ENCODE results near the gene CENPN. TPM values are rescaled to one million over a fixed set of nuclear protein-coding genes. Genes with fewer than 3 reads are reported as not detected.

Gene CENPN
- total and polyA plus RNA-seq, 2 of the 13 experiments (the other 11 are each of a cell fraction or from before 2014, with no cell fraction given) = 29.7 to 129 TPM

DNA sequence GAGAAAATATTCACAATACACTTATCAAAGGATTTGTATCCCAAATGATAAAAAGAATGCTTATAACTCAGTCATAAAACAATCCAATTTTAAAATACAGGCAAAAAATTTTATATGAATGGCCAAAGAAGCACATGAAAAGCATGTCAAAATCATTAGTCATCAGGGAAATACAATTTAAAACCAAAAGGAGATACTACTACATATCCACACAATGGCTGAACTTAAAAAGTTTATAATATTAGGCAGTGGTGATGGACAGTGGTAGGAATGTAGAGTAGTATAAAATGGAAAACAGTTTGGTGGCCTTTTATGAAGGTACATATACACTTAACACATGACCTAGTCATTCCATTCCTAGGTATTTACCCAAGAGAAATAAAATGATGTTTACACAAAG is 12.6 kb upstream of the CENPN start (continued):
- TF ChIP-seq, protein P1, sequence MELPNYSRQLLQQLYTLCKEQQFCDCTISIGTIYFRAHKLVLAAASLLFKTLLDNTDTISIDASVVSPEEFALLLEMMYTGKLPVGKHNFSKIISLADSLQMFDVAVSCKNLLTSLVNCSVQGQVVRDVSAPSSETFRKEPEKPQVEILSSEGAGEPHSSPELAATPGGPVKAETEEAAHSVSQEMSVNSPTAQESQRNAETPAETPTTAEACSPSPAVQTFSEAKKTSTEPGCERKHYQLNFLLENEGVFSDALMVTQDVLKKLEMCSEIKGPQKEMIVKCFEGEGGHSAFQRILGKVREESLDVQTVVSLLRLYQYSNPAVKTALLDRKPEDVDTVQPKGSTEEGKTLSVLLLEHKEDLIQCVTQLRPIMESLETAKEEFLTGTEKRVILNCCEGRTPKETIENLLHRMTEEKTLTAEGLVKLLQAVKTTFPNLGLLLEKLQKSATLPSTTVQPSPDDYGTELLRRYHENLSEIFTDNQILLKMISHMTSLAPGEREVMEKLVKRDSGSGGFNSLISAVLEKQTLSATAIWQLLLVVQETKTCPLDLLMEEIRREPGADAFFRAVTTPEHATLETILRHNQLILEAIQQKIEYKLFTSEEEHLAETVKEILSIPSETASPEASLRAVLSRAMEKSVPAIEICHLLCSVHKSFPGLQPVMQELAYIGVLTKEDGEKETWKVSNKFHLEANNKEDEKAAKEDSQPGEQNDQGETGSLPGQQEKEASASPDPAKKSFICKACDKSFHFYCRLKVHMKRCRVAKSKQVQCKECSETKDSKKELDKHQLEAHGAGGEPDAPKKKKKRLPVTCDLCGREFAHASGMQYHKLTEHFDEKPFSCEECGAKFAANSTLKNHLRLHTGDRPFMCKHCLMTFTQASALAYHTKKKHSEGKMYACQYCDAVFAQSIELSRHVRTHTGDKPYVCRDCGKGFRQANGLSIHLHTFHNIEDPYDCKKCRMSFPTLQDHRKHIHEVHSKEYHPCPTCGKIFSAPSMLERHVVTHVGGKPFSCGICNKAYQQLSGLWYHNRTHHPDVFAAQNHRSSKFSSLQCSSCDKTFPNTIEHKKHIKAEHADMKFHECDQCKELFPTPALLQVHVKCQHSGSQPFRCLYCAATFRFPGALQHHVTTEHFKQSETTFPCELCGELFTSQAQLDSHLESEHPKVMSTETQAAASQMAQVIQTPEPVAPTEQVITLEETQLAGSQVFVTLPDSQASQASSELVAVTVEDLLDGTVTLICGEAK (IDR thresholded peaks at IDR 0.05) = no peak
- TF ChIP-seq, protein P1 (CRISPR knock-in tag; IDR thresholded peaks at IDR 0.05) = no peak
- no peak for TF ChIP-seq THYN1 (CRISPR knock-in tag; IDR thresholded peaks at IDR 0.05; ENCODE audit: borderline replicate concordance, low read depth)
- no peak for TF ChIP-seq PLRG1 (conservative IDR thresholded peaks at IDR 0.05)
- no peak for TF ChIP-seq MED13 (CRISPR knock-in tag; IDR thresholded peaks at IDR 0.05)
- no peak for TF ChIP-seq ZNF816 (CRISPR knock-in tag; IDR thresholded peaks at IDR 0.05; ENCODE audit: borderline replicate concordance)
- no peak for TF ChIP-seq MATR3 (CRISPR knock-in tag; IDR thresholded peaks at IDR 0.05)

All from HepG2 (cell line).